H1 (cell line): Measurements from ENCODE around the gene COL8A1. TPM values are rescaled to one million over a fixed set of nuclear protein-coding genes. Genes with fewer than 3 reads are reported as not detected.

Experiments
- BACH1 ChIP-seq: IDR thresholded peaks from 2 replicates; pipeline ENCODE4 v1.6.1; 2012; ENCODE audit warnings: low read length, improper control_type of control experiment
- CHD1 ChIP-seq: IDR thresholded peaks from 2 replicates; pipeline ENCODE4 v1.6.1; 2012; ENCODE audit warnings: low read depth, low read length, improper control_type of control experiment
- CHD2 ChIP-seq: IDR thresholded peaks from 2 replicates; pipeline ENCODE4 v1.6.1; 2012; ENCODE audit warnings: low read length, improper control_type of control experiment
- CHD7 ChIP-seq: fragments of 300-600 bp; sonication (generic); IDR thresholded peaks from 2 replicates; pipeline ENCODE4 v1.7.1; 2012; ENCODE audit warnings: low read length, moderate library complexity, mild to moderate bottlenecking, inconsistent platforms; ENCODE audit not compliant: insufficient replicate concordance
- RFX5 ChIP-seq: IDR thresholded peaks from 2 replicates; pipeline ENCODE4 v1.6.1; 2011; ENCODE audit warnings: low read depth, low read length, improper control_type of control experiment, borderline replicate concordance
- TBP ChIP-seq: IDR thresholded peaks from 2 replicates; pipeline ENCODE4 v1.6.1; 2011; ENCODE audit warnings: low read depth, low read length, improper control_type of control experiment
- TCF12 ChIP-seq: IDR thresholded peaks from 2 replicates; pipeline ENCODE4 v1.6.1; 2011; ENCODE audit warnings: low read depth, mild to moderate bottlenecking, low read length
- USF2 ChIP-seq: IDR thresholded peaks from 2 replicates; pipeline ENCODE4 v1.6.1; 2011; ENCODE audit warnings: low read length, improper control_type of control experiment
- polyA plus RNA-seq, 7 experiments: library from polyadenylated mRNA; depleted of rRNA in 3 of 7; stranded (reverse) in 5 of 7; unstranded in 2 of 7; fragments of >200 nt in 5 of 7; fragments of 200-250 nt in 2 of 7; gene quantifications; 1 replicate in 5 of 7; 2 replicates in 1 of 7; 4 replicates in 1 of 7; pipeline versions ENCODE4 v1.2.1 to v1.2.3, GENCODE V29; 2011 to 2013; ENCODE audit warnings: missing spikeins in 2 of 7, mixed read lengths in 2 of 7
- total RNA-seq: library from RNA; stranded (reverse); fragmentation: NEBNext Ultra II Directional; extraction: Animal tissue kit (Norgen Biotek cat#: 25700); gene quantifications from 2 replicates; pipeline ENCODE4 v1.2.1, GENCODE V29; 2021

The COL8A1 gene
- total and polyA plus RNA-seq, 2 of the 8 experiments (the other 6 are each of a cell fraction or from before 2014, with no cell fraction given), result 0.21 to 1.2 TPM

GRCh38 chr3:99678023-99678422 lies 39.6 kb downstream of the COL8A1 start (continued):
- no peak for TF ChIP-seq CHD7
- no peak for TF ChIP-seq USF2
- no peak for TF ChIP-seq TCF12
- TF ChIP-seq RFX5, result no peak
- no peak for TF ChIP-seq TBP
- TF ChIP-seq BACH1, result no peak
- no peak for TF ChIP-seq CHD1
- no peak for TF ChIP-seq CHD2
